Middle frontal gyrus (tissue), 1 donor: Measurements from ENCODE around the gene PPARG.
"Not testable (repeated sequence)": the region's sequence is repeated elsewhere in the genome, so short reads cannot be mapped to it uniquely, and the experiment has no call there.

Source experiments
- DNase-seq: peaks from one replicate; pipeline ENCODE4 v3.0.0-alpha.2; 2015; ENCODE audit warnings: low spot score; ENCODE audit errors: extremely low spot score

Gene PPARG

DNA sequence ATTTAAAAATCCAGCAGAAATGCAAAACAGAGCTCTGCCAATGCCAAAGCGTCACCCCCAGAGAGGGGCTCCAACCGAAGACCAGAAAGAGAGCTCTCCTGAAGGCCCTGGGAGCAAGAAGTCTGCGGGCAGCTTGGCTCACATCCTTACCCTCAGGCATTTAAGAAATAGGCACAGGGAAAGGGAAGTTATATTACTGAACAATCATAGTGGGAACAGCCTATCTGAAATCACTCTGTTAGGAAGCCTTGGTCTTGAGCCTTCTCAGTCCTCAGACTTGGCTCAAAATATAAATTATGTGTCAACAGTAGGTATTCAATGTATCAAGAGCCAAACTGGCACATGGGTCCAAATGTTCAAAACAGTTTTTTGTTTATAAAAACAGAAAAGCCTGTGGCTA is 10.3 kb upstream of the PPARG start:
- no peak for DNase-seq

DNA sequence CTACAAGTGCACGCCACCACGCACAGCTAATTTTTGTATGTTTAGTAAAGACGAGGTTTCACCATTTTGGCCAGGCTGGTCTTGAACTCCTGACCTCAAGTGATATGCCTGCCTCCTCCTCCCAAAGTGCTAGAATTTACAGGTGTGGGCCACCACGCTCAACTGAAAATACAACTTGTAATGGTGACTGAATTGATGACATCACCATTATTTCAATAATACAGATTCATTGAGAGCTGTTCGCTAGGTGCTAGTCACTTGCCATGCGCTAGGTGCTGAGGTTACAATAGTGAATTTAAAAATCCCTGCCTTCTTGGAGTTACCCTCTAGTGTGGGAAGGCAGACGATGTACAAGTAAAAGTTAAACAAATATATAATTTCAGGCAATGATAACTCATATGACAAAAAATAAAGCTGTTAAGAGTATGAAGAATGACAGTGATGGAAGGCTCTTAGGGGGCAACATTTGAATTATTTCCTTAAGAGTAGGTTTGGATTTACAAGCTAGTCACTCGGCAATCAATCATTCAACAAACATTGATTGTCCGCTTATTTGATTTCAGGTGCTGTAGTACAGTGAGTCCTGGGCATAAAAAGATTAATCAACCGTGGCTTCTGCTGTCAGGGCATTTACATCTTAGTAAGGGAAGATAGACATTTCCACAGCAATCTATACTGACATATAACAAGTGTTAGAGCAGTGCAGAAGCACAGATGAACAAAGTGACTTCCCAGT is 9.1 kb upstream of the PPARG start:
- no peak for DNase-seq

DNA sequence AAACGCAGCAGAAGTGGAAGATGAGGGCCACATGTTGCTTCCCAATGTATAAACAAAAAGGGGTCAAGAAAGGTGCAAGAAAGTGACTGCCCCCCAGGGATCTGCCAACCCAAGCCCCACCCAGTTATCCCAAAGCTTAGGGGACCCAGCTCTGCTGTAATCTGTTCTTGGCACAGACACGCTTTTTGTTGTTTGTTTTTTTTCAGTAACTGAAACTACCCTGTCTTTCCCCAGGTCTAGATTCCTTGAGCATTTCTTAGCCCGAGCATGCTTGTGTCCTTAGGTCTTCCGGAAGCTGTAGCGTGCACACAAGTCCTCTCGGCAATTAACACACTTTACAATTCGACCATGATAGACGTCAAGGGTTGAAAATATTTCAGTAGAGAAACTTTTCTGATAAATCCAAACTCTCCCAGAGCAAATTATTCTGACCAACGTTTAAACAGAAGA is 8.5 kb upstream of the PPARG start:
- no peak for DNase-seq

DNA sequence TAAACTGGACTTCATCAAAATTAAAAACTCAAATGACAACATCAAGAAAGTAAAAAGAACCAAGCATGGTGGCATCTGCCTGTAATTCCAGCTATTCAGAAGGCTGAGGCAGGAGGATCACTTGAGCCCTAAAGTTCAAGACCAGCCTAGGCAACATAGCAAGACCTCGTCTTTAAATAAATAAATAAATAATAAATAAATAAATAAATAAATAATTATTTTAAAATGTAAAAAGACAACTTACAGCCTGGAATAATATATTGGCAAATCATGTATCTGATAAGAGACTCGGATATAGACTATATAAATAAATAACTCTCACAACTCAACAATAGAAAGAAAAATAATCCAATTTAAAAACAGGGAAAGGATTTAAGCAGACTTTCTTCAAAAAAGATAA is 4.3 kb upstream of the PPARG start:
- DNase-seq = no peak

DNA sequence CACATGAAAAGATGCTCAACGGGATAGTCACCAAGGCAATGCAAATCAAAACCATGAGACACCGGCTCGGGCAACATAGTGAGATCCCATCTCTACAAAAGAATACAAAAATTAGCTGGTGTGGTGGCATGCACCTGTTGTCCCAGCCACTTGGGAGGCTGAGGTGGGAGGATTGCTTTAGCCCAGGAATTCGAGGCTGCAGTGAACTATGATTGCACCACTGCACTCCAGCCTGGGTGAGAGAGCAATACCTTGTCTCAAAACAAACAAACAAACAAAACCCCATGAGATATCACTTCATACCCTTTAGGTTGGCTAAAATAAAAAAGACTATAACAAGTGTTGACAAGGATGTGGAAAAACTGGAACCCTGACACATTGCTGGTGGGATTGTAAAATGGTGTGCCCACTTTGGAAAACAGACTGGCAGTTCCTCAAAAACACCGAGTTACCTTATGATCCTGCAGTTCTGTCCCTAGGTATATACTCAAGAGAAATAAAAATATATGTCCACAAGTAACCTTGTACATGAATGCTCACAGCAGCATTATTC is 3.8 kb upstream of the PPARG start:
- no peak for DNase-seq

DNA sequence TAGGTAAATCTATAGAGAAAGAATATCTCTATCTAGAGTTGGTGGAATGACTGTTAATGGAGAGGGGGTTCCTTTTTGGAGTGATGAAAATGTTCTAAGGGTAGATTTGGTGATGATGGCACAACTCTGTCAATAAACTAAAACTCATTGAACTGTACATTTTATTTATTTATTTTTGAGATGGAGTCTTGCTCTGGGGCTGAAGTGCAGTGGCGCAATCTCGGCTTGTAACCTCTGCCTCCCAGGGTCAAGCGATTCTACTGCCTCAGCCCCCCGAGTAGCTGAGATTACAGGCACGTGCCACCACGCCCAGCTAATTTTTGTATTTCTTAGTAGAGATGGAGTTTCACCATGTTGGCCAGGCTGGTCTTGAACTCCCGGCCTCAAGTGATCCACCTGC is 3.1 kb upstream of the PPARG start:
- not testable (repeated sequence) for DNase-seq

DNA sequence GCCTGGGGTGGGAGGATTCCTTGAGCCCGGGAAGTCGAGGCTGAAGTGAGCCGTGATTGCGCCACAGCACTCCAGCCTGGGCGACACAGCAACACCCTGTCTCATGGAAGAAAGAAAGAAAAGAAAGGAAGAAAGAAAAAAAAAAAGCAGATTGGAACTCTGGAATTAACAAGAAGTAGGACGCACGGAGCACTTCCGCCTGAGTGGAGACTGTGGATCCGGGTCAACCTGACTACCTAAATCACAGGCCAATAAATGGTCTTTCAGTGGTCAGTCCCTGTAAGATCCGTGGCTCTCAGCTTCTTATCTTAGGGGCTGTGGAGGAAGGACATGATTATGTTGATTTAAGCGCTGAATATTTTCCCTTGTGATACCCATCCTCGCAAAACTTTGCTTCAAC is 2.4 kb upstream of the PPARG start:
- DNase-seq = no peak

DNA sequence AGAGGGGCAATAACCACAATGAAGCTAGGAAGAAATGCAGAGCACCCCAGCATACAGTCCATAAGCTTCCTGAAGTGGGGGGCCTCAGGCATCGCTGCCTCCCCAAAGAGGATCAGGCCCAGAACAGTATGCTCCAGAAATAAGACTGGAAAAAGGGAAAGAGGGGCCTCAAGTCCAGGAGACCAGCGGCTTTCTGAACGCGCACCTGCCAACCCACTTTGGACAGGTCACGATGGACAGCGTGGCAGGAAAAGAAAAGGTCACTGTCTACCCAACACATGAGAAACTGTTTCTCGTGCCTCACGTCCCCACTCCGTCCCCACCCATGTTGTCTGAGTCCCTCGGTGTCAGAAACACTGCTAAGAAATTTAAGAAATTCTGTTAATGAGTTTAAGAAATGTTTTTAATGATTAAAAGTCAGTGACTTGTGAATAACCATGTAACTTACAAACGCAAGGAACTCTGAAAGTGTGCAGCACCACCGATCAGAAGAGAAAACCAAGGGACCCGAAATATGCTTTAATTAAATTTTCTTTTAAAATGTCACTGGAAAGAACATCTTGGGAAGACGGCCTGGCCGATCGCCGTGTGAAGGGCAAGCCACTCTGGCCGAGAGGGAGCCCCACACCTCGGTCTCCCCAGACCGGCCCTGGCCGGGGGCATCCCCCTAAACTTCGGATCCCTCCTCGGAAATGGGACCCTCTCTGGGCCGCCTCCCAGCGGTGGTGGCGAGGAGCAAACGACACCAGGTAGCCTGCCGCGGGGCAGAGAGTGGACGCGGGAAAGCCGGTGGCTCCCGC is 1.7 kb upstream of the PPARG start:
- DNase-seq = no peak

DNA sequence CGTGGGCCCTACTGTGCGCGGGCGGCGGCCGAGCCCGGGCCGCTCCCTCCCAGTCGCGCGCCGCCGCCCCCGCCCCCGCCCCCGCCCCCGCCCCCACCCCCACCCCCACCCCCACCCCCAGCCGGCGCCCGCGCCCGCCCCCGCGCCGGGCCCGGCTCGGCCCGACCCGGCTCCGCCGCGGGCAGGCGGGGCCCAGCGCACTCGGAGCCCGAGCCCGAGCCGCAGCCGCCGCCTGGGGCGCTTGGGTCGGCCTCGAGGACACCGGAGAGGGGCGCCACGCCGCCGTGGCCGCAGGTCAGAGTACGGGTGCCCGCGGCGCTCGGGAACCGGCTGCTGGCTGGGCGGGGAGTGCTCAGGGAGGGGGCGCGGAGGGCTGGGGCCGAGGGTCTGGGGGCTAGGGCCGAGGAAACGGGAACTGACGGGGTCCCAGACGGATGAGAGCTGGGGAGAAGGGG is 1.1 kb upstream of the PPARG start:
- DNase-seq = no peak

DNA sequence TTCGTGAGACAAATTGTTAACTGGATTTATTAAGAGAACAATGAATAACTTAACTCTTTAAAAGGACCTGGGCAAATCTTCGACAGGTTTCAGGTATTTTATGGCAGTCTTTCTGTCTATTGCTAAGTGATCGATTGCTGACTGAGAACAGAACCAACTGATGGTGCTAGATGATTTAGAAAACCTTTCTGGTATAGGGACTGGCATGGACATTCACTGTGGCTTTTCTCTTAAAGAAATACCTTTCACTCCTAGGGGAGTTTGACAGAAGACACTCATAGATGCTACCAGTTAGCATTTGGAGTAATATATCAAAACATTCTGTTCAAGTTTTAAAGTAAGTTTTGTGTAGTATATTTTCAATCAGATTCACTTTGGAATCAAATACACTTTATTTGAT is 654 bp downstream of the PPARG start:
- no peak for DNase-seq

DNA sequence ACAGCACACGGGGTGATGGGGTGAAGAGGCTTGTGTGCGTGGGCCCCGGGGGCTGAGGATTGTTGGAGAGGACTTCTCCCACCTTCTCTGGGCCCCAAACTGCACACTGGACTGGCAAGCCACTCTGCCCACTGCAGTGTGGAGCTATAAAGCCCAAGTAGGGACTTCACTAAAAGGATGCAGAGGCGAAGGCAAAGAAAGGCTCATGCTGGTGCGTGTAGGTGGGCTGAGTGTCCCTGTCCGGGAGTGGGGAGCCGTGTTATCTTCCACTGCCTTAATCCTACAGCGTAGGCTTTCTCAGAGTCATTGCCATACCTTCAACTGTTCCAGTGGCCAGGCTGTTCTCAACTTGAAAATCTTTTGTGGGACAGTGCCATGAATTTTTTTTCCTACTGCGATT is 3.9 kb downstream of the PPARG start:
- DNase-seq = no peak

DNA sequence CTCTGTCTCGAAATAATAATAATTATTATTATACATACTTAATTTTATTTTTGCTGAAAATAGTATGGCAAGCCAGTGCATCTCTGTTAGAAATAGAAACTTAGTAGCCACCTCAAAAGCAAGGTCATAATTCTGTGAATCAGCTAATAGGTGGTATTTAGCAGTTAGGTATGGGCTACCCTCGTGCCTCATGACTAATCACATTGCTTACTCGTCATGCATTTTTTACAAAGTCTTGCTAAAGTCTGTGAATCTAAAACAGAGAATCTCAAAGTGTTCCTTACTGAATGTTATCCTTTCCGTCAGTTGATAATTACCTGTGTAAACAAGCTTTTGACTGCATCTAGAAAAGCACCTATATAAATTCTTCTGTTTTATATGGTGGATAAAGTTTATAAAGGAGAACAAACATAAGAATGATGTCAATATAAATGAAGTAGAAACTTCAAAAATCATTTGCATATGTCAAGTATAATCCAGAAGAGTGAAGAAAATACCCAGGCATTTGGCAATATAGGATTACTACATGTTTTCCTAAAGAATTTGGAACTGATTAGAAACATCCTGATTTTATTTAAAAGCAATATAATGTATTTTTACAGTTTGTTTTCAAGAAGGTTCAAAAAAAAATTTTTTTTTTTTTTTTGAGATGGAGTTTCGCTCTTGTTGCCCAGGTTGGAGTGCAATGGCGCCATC is 6.2 kb downstream of the PPARG start:
- no peak for DNase-seq

DNA sequence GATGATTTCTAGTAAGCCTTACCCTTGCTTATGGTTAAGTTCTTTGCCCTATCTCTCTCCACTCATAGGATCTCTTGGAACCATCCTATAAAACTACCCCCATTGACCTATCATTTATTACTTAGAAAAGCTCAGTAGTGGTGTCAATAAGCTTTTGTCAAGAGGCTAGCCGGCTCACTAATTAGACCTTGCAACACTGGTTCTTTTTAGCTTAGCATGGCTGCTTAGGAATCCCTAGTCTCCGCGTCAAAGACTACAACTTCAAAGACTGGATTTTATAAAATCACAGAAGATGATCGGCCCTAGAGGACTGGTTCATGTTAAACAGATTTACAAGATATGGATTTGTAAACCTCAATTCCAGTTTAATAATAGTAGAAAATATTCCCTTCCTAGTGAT is 7.6 kb downstream of the PPARG start:
- DNase-seq = no peak

DNA sequence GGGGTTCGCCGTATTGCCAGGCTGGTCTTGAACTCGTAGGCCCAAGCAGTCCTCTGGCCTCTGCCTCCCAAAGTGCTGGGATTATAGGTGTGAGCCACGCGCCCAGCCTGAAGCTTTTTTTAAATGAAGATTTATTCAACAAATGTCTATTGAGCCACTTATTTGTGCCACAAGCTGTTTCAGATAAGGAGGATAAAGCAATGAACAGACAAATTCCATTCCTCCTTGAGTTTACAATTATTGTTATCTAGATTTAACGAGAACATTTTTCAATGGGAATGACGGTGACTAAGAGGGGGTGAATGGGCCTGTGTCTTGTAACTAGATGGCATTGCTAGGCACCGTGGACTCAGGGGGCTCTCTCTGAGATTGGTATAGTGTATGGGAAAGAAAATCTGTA is 10.2 kb downstream of the PPARG start:
- no peak for DNase-seq

DNA sequence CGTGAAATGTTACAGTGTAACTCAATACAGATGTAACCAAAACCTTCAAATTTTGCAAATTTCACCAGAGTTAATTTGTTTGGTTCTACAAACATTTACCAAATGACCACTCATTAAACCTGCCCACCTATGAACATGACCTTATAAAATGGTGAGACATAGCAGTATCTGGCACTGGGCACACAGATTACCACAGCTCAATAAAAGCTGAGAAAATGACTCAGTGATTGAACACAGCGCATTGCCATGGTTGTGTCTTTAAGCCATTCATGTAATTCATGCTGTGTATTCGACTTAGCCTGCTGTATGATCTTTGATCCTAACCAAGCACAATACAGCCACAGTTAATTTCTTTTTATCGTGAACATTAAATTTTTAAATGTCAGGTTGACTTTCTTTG is 11.3 kb downstream of the PPARG start:
- DNase-seq = no peak

DNA sequence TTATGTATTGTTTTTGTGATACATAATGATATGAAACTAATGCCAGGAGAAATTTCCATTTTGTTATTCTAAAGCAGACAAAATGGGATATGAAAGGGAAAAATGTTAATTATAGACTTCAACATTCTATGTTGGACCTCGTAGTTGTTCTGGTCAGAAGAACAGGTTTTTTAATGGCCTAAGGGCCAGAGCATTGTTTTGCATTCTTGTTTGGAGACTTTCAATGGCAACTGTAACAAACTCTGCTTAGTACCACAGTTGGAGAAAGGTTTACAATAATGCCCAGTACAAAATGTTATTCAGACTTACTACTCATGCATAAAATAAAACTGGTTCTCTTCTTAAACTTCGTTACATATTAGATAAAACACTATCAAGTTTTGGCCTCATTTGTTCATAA is 12.2 kb downstream of the PPARG start:
- no peak for DNase-seq

DNA sequence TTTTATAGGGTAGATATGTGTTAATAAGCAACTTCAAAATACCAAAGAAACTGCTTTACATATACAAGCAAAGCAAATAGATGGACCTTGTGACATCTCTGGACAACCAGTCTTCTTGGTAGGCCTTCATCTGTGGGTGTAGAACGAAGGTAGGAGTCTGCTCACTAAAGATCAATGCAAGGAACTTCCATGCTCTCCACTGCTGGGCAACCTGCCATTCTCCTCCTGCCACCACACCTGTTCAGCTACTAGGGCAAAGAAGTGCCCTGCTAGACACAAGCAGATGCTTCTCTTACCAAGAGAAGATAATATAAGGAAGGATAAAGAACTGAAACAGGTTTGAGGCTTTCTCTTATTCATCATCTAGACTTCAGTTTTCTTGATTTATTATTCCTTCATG is 12.6 kb downstream of the PPARG start:
- no peak for DNase-seq

DNA sequence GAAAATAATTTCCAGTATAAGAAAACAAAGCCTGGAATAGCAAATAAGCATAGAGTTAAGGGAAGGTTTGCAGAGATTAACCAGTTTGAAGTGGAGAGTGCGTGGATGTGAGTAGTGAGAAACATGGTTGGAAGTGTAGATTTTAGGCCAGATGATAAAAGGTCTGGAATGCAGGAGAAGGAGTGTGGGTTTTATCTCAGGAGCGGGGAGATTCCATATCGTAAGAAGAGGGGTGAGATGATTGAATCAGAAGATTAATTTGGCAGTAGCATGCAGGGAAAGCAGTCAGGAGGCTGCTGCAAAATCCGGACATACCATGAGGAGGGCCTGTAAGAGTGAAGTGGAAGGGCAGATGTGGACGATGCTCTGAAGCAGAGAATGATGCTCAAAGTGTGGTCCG is 13.7 kb downstream of the PPARG start:
- no peak for DNase-seq

DNA sequence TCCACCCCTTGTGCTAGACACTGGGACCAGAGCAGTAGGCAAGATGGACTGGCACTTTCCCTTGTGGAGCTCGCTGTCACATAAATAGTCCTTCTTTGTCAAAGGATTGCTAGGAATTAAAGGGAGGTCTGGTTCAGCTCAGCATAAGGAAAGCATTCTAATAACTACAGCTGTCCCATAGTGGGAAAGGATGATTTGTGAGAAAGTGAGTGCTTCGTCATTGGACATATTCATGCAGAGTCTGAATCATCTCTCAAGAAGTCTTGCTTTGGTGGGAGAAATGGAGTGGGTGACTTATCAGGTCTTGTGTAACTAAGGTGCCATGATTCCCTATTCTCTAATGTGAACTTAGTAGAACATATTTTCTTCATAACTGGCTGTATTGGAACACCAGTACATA is 14.7 kb downstream of the PPARG start:
- no peak for DNase-seq

DNA sequence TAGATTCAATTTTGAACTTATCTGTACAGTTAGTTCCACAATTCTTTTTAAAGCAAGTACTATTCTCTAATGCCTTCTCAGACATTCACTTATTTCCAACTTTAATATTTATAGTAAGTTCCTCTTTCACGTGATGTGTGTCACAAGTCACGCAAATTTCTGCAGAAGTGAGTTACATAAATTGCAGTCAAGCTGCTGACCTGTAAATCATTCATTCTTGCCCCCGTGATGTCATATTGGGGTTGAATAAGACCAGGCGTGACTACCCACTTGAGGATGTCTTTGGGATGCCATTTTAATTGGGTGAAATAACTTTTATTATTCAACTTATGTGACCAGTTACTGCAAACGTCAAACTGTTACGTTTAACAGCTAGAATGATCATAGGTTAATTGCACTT is 15.1 kb downstream of the PPARG start:
- no peak for DNase-seq

DNA sequence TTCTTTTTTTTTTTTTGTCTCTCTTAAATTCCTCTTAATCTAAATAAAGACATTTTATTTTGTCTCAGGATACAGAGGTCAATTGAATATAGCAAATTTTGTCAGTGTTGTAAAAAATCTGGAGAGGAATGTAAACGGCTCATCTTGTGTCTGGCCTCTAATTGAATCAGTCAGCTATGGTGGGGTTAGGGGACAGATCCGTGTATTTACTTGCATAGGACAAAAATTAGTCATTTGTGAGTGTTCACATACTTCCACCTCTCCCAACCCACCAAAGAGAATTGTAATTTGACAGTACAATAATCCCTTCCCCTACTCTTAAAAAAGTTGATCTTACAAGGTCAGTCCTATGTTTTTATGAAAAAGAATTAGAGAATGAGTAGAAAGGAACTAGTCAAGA is 18.3 kb downstream of the PPARG start:
- DNase-seq = no peak

DNA sequence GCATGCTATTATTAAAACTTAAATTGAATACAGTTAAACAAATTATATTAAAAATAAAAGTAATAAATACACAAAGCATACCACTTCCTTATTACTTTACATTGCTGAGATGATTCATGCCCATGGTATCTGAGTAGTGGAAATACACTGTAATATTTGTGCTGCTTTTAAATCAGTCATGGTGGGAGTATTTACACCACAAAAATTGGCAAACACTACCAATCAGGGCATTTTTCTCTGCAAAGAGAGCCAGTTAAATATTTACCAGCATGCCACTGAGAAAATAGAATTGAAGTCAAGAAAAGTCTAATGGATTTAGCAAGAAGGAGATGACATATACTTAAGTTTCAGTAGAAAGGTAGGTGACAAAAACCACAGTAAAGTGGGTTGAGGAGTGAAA is 19.6 kb downstream of the PPARG start:
- DNase-seq = no peak
